Prostate gland (tissue), 2 donors: Measurements from ENCODE around the gene SLC16A7. TPM values are rescaled to one million over a fixed set of nuclear protein-coding genes. Genes with fewer than 3 reads are reported as not detected.

ENCODE experiments used
- DNase-seq: peaks from one replicate; pipeline ENCODE4 v3.0.0-alpha.2; 2019; ENCODE audit warnings: low spot score
- H3K27ac ChIP-seq, 2 donors: fragments of 200-600 bp; sonication (generic); 2 replicates each; pipeline ENCODE4 v1.5.1; 2017 to 2019
- H3K27me3 ChIP-seq: fragments of 200-600 bp; sonication (generic); replicated peaks from 2 replicates; pipeline ENCODE4 v1.5.1; 2019; ENCODE audit not compliant: insufficient read depth
- H3K36me3 ChIP-seq, 2 donors: fragments of 200-600 bp; sonication (generic); 1 replicate in 1 of 2; 2 replicates in 1 of 2; pipeline versions ENCODE4 v1.5.1 to v1.8.1; 2017 to 2019
- H3K4me1 ChIP-seq: fragments of 200-600 bp; sonication (generic); replicated peaks from 2 replicates; pipeline ENCODE4 v1.5.1; 2019
- H3K4me3 ChIP-seq, 2 donors: fragments of 200-600 bp; sonication (generic); 2 replicates each; pipeline ENCODE4 v1.5.1; 2017 to 2019
- H3K9me3 ChIP-seq: fragments of 200-600 bp; sonication (generic); 2 replicates; pipeline ENCODE4 v1.5.1; 2017
- POLR2A ChIP-seq: fragments of 450-650 bp; IDR thresholded peaks from one replicate; pipeline ENCODE4 v1.6.1; 2016; ENCODE audit warnings: antibody characterized with exemption, mild to moderate bottlenecking
- POLR2AphosphoS5 ChIP-seq: sonication (generic); formaldehyde crosslinking; IDR thresholded peaks from one replicate; pipeline ENCODE4 v1.6.1; 2017; ENCODE audit warnings: antibody characterized with exemption
- WGBS: methylation state at CpG from one replicate; pipeline ENCODE4 v1.1.5; 2018; 5-methylcytosine and 5-hydroxymethylcytosine counted together
- intact Hi-C: fragments of 100-400 bp; cut with DNase I; formaldehyde crosslinking; loops from one replicate; pipeline ENCODE4 v1.14.2; 2022
- total RNA-seq, 2 donors: library from RNA; depleted of rRNA; stranded (reverse); fragments of >200 nt; gene quantifications; one replicate each; pipeline ENCODE4 v1.1.0, GENCODE V29; 2016
- TF ChIP-seq, protein P1 (sequence below), 4 experiments: fragments of 200-600 bp in 2 of 4; fragments of 450-650 bp in 2 of 4; sonication (generic) in 2 of 4; IDR thresholded peaks; 1 replicate in 3 of 4; 2 replicates in 1 of 4; pipeline ENCODE4 v1.5.1; 2016 to 2019; ENCODE audit warnings: antibody characterized with exemption in 4 of 4, mild to moderate bottlenecking in 2 of 4, moderate library complexity in 2 of 4

Gene SLC16A7
- total RNA-seq, 2 donors from 2014 or later, result 4.3 to 10.6 TPM

DNA sequence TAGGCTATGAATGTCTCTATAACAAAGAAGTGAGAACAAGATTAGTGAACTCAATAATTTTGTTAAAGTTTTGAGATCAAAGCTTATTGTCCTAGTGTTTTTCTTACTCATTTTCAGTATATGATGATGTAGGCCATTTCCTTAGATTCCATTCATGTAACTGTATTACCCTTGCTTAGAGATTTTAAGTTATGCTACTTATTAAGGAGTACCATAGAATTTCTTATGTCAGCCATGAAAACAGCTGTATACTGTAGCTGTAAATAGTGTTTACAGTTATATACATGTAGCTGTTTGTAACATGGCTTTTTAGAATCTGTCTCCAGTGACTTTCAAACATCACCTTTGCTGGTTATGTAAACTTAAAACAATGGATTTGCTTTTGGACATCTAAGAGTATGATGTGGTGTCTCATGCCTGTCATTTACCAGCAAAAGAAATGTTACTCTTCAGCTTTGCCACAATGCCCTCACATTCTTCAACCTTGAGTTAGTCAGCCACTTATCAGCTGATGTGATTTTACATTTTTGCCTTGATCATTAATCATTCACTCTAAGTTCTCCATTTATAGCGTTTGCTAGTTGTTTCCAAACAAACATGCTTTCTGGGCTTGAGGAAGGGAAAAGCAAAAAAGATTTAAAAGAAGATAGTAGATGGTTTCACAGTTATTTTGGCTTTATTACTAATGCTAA, 55.5 kb downstream of the SLC16A7 start:
- Histone ChIP-seq H3K9me3 (no peaks in the 10 kb centered on the region), H3K27ac (no peak overlapping the region), H3K36me3 (no peaks in the 10 kb centered on the region), H3K4me1 (no peaks in the 10 kb centered on the region), H3K27me3 (no peaks in the 10 kb centered on the region), H3K4me3 (no peak overlapping the region)
- 11% methylated on average over 1 of the region's 1 CpG for WGBS
- no peak for DNase-seq
- TF ChIP-seq POLR2A (no peak), POLR2AphosphoS5 (no peak)
- TF ChIP-seq, protein P1, sequence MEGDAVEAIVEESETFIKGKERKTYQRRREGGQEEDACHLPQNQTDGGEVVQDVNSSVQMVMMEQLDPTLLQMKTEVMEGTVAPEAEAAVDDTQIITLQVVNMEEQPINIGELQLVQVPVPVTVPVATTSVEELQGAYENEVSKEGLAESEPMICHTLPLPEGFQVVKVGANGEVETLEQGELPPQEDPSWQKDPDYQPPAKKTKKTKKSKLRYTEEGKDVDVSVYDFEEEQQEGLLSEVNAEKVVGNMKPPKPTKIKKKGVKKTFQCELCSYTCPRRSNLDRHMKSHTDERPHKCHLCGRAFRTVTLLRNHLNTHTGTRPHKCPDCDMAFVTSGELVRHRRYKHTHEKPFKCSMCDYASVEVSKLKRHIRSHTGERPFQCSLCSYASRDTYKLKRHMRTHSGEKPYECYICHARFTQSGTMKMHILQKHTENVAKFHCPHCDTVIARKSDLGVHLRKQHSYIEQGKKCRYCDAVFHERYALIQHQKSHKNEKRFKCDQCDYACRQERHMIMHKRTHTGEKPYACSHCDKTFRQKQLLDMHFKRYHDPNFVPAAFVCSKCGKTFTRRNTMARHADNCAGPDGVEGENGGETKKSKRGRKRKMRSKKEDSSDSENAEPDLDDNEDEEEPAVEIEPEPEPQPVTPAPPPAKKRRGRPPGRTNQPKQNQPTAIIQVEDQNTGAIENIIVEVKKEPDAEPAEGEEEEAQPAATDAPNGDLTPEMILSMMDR (IDR thresholded peaks at IDR 0.05), result no peak
- intact Hi-C loops, result no loop called here

DNA sequence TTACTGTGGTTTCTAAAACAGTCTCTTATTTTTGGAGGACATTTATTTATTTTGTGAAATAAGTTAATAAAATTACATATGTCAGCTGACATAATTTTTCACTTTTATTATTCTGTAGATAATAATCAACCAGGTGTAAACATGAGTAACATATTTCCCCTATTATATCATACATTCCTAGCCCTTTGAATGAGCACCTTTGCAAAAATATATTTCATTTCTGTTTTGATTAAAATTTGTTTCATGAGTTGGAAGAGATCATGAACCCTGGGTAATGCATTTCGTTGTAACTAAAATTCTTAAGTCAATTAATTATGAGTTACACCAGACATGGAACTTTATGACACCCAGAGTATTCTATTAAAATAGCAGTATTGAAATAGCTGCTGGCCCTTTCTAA, 56.3 kb downstream of the SLC16A7 start:
- no peak for DNase-seq
- TF ChIP-seq, protein P1 (IDR thresholded peaks at IDR 0.05), result no peak
- TF ChIP-seq POLR2A, result no peak
- Histone ChIP-seq H3K36me3 (no peaks in the 10 kb centered on the region), H3K4me3 (no peak overlapping the region), H3K27me3 (no peaks in the 10 kb centered on the region), H3K4me1 (no peaks in the 10 kb centered on the region), H3K9me3 (no peaks in the 10 kb centered on the region), H3K27ac (no peak overlapping the region)
- 62% methylated on average over 1 of the region's 1 CpG for WGBS
- intact Hi-C loops, result no loop called here

- Histone ChIP-seq H3K4me1 (no peaks in the 10 kb centered on the region), H3K36me3 (no peaks in the 10 kb centered on the region), H3K9me3 (no peaks in the 10 kb centered on the region), H3K27me3 (no peaks in the 10 kb centered on the region), H3K4me3 (no peak overlapping the region), H3K27ac (no peak overlapping the region)
- TF ChIP-seq POLR2AphosphoS5, result no peak
- no peak for TF ChIP-seq POLR2A
- TF ChIP-seq, protein P1 (IDR thresholded peaks at IDR 0.05), result no peak
- intact Hi-C loops, result no loop called here
- no peak for DNase-seq
Measured at GRCh38 chr12:59654061-59654460, 58.2 kb downstream of the SLC16A7 start.

DNA sequence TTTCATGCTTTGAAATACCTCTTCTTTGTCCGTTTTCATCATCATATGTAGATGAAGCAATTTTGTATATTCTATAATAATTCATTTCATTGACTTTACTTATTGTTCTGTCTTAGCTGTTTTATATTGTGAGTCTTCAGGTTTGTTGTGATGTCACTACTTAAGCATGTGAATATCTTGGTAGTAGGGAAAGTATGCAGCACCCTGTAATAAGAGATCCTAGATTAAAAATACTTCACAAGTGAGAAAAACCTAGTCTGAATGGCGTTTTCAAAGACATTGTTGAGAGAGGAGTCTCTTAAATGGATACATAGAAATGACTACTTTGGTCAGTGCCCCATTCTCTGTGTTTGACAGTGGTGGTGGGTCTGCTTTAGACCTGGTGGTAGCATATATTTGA, 61.4 kb downstream of the SLC16A7 start:
- intact Hi-C loops, result no loop called here
- Histone ChIP-seq H3K9me3 (no peaks in the 10 kb centered on the region), H3K4me1 (no peaks in the 10 kb centered on the region), H3K27me3 (no peaks in the 10 kb centered on the region), H3K27ac (no peak overlapping the region), H3K4me3 (no peak overlapping the region), H3K36me3 (no peaks in the 10 kb centered on the region)
- TF ChIP-seq POLR2A (no peak), POLR2AphosphoS5 (no peak)
- TF ChIP-seq, protein P1 (IDR thresholded peaks at IDR 0.05), result no peak
- WGBS, result 80% methylated on average over 2 of the region's 2 CpGs
- DNase-seq, result no peak

- intact Hi-C loops, result no loop called here
Measured at GRCh38 chr12:59657711-59658110, 61.9 kb downstream of the SLC16A7 start.

More at GRCh38 chr12:59657711-59658110, 61.9 kb downstream of the SLC16A7 start:
- H3K27ac ChIP-seq, result no peak overlapping the region
- 79% methylated on average over 1 of the region's 1 CpG for WGBS
- no peak overlapping the region for H3K4me3 ChIP-seq
- no peaks in the 10 kb centered on the region for H3K27me3 ChIP-seq
- no peak for DNase-seq
- TF ChIP-seq POLR2A (no peak), POLR2AphosphoS5 (no peak)
- TF ChIP-seq, protein P1 (IDR thresholded peaks at IDR 0.05), result no peak
- H3K4me1 ChIP-seq, result no peaks in the 10 kb centered on the region
- no peaks in the 10 kb centered on the region for H3K9me3 ChIP-seq
- H3K36me3 ChIP-seq, result no peaks in the 10 kb centered on the region
